Tibial nerve (tissue), 4 donors: ENCODE data around the gene WARS2. TPM values are rescaled to one million over a fixed set of nuclear protein-coding genes. Genes with fewer than 3 reads are reported as not detected.

Experiments used
- DNase-seq, 2 donors: peaks; one replicate each; pipeline ENCODE4 v3.0.0-alpha.2; 2019; ENCODE audit warnings: low spot score in 2 of 2
- H3K27ac ChIP-seq, 4 donors: fragments of 200-600 bp; sonication (generic) in 3 of 4; one replicate each; pipeline ENCODE4 v1.5.1; 2017 to 2019; ENCODE audit warnings: mild to moderate bottlenecking in 1 of 4
- H3K27me3 ChIP-seq, 2 donors: fragments of 200-600 bp; sonication (generic) in 1 of 2; one replicate each; pipeline versions ENCODE4 v1.5.1 to v1.6.0; 2017 to 2019
- H3K36me3 ChIP-seq, 3 donors: fragments of 200-600 bp; sonication (generic); one replicate each; pipeline ENCODE4 v1.5.1; 2018 to 2019
- H3K4me1 ChIP-seq, 4 donors: fragments of 200-600 bp; sonication (generic) in 3 of 4; one replicate each; pipeline ENCODE4 v1.5.1; 2017 to 2019
- H3K4me3 ChIP-seq, 4 donors: fragments of 200-600 bp; sonication (generic) in 3 of 4; one replicate each; pipeline ENCODE4 v1.5.1; 2017 to 2019; ENCODE audit warnings: mild to moderate bottlenecking in 1 of 4, moderate library complexity in 1 of 4
- H3K9me3 ChIP-seq, 4 donors: fragments of 200-600 bp; sonication (generic) in 3 of 4; one replicate each; pipeline ENCODE4 v1.5.1; 2017 to 2019
- EP300 ChIP-seq, 2 donors: sonication (generic); formaldehyde crosslinking; IDR thresholded peaks; one replicate each; pipeline ENCODE4 v1.6.1; 2017; ENCODE audit warnings: antibody characterized with exemption in 2 of 2, mild to moderate bottlenecking in 1 of 2
- POLR2A ChIP-seq, 2 donors: fragments of 450-650 bp; IDR thresholded peaks; one replicate each; pipeline ENCODE4 v1.6.1; 2017; ENCODE audit warnings: antibody characterized with exemption in 2 of 2, mild to moderate bottlenecking in 2 of 2, moderate library complexity in 2 of 2
- WGBS, 2 donors: methylation state at CpG; one replicate each; pipeline ENCODE4 v1.1.5; 2018; 5-methylcytosine and 5-hydroxymethylcytosine counted together
- total RNA-seq, 4 donors: library from RNA; depleted of rRNA; stranded (reverse); fragments of >200 nt; gene quantifications; one replicate each; pipeline ENCODE4 v1.1.0, GENCODE V29; 2016
- TF ChIP-seq, protein P1 (sequence below), 5 experiments: fragments of 200-600 bp in 3 of 5; fragments of 450-650 bp in 2 of 5; sonication (generic) in 3 of 5; IDR thresholded peaks; one replicate each; pipeline ENCODE4 v1.5.1; 2016 to 2019; ENCODE audit warnings: antibody characterized with exemption in 5 of 5, mild to moderate bottlenecking in 3 of 5, moderate library complexity in 2 of 5

WARS2 gene
- total RNA-seq, 4 donors from 2014 or later: 18.9 to 31.0 (median 22.0) TPM

DNA sequence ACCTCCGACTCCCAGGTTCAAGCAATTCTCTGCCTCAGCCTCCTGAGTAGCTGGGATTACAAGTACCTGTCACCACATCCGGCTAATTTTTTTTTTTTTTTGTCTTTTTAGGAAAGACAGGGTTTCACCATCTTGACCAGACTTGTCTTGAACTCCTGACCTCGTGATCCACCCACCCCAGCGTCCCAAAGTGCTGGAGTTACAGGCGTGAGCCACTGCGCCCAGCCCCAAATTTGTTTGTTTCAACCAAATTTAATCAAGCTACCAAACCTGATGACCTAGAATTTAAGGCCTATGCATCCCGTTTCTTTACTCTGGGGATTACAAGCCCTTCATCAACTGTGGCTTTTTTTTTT, 94.0 kb downstream of the WARS2 start:
- Histone ChIP-seq H3K9me3 (no peaks in the 10 kb centered on the region), H3K27me3 (no peaks in the 10 kb centered on the region), H3K4me1 (peaks cover 0 to 22% (median 6%) of the 10 kb centered on the region in 4 donors), H3K4me3 (no peak overlapping the region), H3K36me3 (peaks cover 0 to 18% (median 0%) of the 10 kb centered on the region in 3 donors), H3K27ac (peak overlapping the region in 2 of 4 donors; percentile 6 to 56)
- 66 to 69% methylated on average over 7 of the region's 7 CpGs for WGBS, 2 donors
- TF ChIP-seq, protein P1, sequence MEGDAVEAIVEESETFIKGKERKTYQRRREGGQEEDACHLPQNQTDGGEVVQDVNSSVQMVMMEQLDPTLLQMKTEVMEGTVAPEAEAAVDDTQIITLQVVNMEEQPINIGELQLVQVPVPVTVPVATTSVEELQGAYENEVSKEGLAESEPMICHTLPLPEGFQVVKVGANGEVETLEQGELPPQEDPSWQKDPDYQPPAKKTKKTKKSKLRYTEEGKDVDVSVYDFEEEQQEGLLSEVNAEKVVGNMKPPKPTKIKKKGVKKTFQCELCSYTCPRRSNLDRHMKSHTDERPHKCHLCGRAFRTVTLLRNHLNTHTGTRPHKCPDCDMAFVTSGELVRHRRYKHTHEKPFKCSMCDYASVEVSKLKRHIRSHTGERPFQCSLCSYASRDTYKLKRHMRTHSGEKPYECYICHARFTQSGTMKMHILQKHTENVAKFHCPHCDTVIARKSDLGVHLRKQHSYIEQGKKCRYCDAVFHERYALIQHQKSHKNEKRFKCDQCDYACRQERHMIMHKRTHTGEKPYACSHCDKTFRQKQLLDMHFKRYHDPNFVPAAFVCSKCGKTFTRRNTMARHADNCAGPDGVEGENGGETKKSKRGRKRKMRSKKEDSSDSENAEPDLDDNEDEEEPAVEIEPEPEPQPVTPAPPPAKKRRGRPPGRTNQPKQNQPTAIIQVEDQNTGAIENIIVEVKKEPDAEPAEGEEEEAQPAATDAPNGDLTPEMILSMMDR (IDR thresholded peaks at IDR 0.05): no peak
- TF ChIP-seq POLR2A (IDR thresholded peaks at IDR 0.05) (no peak), EP300 (IDR thresholded peaks at IDR 0.05) (no peak)
- no peak for DNase-seq

- Histone ChIP-seq H3K9me3 (no peaks in the 10 kb centered on the region), H3K27me3 (no peaks in the 10 kb centered on the region), H3K36me3 (peaks cover 0 to 22% (median 0%) of the 10 kb centered on the region in 3 donors), H3K4me3 (no peak overlapping the region), H3K27ac (no peak overlapping the region), H3K4me1 (peaks cover 0 to 22% (median 6%) of the 10 kb centered on the region in 4 donors)
- no peak for TF ChIP-seq POLR2A (IDR thresholded peaks at IDR 0.05)
- TF ChIP-seq EP300 (IDR thresholded peaks at IDR 0.05): no peak
- TF ChIP-seq, protein P1 (IDR thresholded peaks at IDR 0.05): no peak
- 67 to 73% methylated on average over 1 of the region's 1 CpG for WGBS, 2 donors
- no peak for DNase-seq
Measured at GRCh38 chr1:119045096-119045746, 95.2 kb downstream of the WARS2 start.

DNA sequence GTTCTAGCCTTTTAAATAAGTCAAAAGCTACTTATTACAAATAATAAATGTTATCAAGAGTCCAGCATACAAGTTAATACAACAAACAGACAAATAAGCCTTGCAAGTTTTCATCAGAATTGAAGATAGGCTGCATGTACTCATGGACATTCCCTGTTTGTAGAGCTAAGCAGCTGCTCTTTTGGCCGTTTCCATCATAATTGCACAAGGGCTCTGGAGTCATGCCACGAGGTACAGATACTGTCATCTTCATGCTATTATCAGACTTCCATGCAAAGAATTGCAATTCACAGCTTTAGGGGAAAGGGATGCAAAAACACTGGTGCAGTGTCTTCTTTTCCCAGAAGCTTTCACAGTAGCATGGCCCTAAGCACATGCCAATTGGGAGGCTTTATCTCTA, 99.5 kb downstream of the WARS2 start:
- WGBS, 2 donors: 66 to 68% methylated on average over 2 of the region's 2 CpGs
- Histone ChIP-seq H3K4me1 (peaks cover 0 to 8% (median 0%) of the 10 kb centered on the region in 4 donors), H3K9me3 (no peaks in the 10 kb centered on the region), H3K36me3 (peaks cover 0 to 27% (median 0%) of the 10 kb centered on the region in 3 donors), H3K27me3 (no peaks in the 10 kb centered on the region), H3K27ac (no peak overlapping the region), H3K4me3 (no peak overlapping the region)
- DNase-seq: peak; percentile 47 to 76
- TF ChIP-seq POLR2A (IDR thresholded peaks at IDR 0.05): no peak
- TF ChIP-seq, protein P1 (IDR thresholded peaks at IDR 0.05): no peak
- TF ChIP-seq EP300 (IDR thresholded peaks at IDR 0.05): peak in 1 of 2 donors; percentile 35

- TF ChIP-seq, protein P1 (IDR thresholded peaks at IDR 0.05): no peak
- TF ChIP-seq EP300 (IDR thresholded peaks at IDR 0.05) (no peak), POLR2A (IDR thresholded peaks at IDR 0.05) (no peak)
- DNase-seq: no peak
- Histone ChIP-seq H3K27me3 (no peaks in the 10 kb centered on the region), H3K4me1 (peaks cover 0 to 8% (median 0%) of the 10 kb centered on the region in 4 donors), H3K9me3 (no peaks in the 10 kb centered on the region), H3K36me3 (peaks cover 0 to 31% (median 0%) of the 10 kb centered on the region in 3 donors), H3K4me3 (no peak overlapping the region), H3K27ac (no peak overlapping the region)
- 98 to 99% methylated on average over 2 of the region's 2 CpGs for WGBS, 2 donors
Measured at GRCh38 chr1:119040489-119040888, 100.0 kb downstream of the WARS2 start.

- Histone ChIP-seq H3K36me3 (peaks cover 0 to 31% (median 0%) of the 10 kb centered on the region in 3 donors), H3K27ac (no peak overlapping the region), H3K27me3 (no peaks in the 10 kb centered on the region), H3K4me3 (no peak overlapping the region), H3K9me3 (no peaks in the 10 kb centered on the region), H3K4me1 (peaks cover 0 to 8% (median 0%) of the 10 kb centered on the region in 4 donors)
- DNase-seq: no peak
- 93 to 100% methylated on average over 2 of the region's 2 CpGs for WGBS, 2 donors
- TF ChIP-seq POLR2A (IDR thresholded peaks at IDR 0.05): no peak
- no peak for TF ChIP-seq EP300 (IDR thresholded peaks at IDR 0.05)
- TF ChIP-seq, protein P1 (IDR thresholded peaks at IDR 0.05): no peak
Measured at GRCh38 chr1:119038363-119038762, 102.1 kb downstream of the WARS2 start.
